GM19328 (cell line): Measurements from ENCODE around the gene GRAMD1B.

Source experiments
- ATAC-seq: cut with Tn5 transposase; IDR thresholded peaks from one replicate; pipeline ENCODE4 v1.9.1; 2021; ENCODE audit warnings: mild to moderate bottlenecking, moderate library complexity; ENCODE audit not compliant: unreplicated experiment

Gene GRAMD1B

DNA sequence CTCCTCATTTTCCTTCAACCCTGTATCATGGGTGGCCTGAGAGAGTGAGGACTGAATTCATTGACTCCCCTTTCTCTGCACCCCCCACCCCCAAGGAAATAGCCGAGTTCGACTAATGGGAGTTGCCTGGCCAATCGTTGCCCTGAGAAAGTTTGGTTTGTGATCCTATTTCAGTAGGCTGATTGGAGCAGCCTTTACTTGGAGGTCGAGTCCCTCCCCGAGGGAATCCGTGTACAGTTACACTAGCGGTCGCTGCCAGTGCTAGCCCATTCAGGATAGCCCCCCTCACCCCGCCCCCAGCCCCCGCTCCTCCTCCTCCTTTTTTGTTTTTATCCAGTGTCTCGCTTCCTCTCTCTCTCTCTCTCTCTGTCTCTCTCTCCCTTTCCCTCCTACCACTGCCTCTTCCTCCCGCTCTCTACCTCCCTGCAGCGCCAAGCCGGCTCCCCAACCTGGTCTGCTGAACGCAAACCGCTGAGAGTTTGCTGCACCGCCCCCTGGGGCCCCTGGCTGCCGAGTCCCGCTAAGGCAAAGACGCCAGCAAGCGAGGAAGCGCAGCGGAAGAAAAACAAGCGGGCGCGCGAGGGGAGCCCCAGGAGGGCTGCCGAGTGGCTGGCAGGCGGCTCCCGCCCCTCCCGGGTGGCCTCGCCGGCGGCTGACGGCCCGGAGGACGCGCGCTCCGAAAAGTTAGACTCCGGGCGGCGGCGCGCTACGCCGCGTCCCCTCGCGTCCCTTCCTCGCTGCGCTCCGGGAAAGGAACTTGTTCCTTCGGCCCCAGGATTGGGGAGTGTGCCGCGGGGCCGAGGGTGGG lies at the start of gene GRAMD1B:
GRAMD1B (plus strand) TSS at position 357 of the 808 bp plus-strand sequence. CDS start 524 bp downstream, outside the sequence.
- ATAC-seq = peak; percentile 50

DNA sequence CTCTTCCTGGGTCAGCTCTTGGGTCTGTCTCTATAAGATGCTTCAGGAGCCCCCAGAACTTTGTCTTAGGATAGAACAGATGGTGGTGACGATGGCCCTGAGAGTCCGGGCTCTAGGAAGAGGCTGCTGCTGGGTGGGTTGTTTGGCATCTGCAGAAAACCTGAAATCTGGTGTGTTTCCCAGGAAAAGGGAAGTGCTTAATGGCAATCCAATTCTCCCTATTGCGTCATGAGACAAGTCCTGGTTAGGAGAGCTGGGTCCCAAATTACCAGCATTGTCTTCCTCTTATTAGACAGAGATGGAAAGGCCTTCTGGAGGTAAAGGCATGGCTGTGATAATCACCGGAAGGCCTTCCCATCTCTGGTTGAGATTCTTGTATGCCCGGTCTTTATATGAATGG lies 48.9 kb upstream of the GRAMD1B start:
- no peak for ATAC-seq

GRCh38 chr11:123381817-123382554 lies 48.1 kb upstream of the GRAMD1B start:
- ATAC-seq = peak; percentile 68

GRCh38 chr11:123382555-123383074 lies 47.5 kb upstream of the GRAMD1B start:
- ATAC-seq = no peak

DNA sequence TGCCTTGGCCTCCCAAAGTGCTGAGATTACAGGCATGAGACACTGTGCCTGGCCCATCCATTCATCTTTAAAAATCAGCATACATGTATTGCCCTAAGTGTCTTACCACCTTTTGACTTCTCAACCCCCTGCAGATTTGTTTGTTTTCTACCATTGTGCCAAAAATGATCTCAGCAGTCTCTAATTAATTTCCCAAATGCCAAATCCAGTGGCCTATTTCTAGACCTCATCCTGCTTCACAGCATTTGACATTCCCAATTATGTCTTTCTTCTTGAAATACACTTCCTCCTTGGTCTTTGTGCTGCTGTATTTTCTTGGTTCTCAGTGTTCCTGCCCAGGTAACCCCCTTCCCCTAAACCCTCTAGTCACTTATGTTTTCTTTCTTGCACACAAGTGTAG lies 46.0 kb upstream of the GRAMD1B start:
- no peak for ATAC-seq

DNA sequence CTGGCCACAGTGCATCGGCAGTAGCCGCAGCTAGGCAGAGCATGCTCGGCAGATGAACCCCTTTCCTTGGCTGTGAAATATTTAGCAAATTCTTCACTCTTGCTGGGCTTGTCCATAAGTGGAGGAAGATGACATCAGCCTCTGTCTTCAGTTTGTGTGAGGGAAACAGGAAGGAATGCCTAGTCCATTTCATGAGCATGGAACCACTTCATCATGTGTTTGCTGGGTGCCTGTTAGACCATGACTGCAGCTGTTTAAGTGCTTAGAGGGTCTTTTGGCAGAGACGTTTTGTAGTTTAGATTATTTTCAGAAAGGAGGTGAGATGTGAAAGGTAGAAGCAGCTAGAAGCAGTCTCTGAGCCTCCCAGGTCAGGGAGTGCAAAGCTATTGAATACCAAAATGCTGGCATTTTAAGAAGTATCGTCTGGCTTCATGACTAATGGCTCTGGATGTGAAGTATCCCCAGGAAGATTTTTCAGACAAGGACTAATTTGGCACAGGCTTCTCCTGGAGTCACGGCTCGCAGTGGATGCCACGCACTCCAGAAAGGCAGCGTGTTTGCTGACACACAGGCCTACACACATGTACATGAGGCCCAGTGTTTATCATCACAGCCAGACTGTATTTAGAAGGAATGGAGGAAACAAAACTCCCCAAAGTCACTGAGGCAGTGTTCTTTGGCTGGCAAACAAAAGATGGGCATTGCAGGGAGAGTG lies 43.1 kb upstream of the GRAMD1B start:
- ATAC-seq = no peak

GRCh38 chr11:123388640-123389039 lies 41.4 kb upstream of the GRAMD1B start:
- ATAC-seq = no peak

DNA sequence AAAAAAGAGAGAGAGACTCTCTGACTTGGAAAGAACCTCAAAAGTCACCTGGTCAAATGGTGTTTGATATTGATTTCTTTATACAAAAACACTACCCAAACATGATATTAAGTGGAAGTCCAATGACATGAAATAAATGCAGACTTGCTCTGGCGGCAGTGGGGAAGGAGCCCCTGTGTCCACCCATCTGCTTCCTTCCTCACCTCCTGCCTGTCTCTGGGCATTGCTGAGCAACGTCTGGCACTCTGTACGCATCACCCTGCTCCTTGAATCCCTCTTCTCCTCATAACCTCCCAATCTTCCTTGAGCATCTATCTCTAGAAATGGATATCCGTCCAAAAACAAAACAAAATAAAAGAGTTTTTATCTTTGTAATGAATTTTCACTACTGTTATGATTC lies 39.9 kb upstream of the GRAMD1B start:
- no peak for ATAC-seq

GRCh38 chr11:123391646-123392348 lies 38.3 kb upstream of the GRAMD1B start:
- no peak for ATAC-seq

DNA sequence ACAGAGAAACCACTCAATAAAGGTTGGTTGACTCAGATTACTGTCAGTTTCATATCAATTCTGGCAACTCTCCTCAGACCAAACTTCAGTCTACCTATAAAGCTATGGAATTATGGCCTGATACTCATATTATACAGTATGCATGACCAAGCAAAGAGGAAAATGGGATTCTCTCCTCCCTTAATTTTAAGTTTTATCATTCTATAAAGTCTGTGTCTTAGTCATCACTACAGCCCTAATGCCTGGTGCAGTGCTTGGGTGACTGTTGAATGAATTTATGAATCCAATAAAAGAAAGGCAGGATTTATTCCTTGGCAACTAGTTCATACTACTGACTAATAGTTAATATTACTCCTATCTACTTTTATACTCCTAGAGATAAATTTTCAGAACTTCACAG lies 37.6 kb upstream of the GRAMD1B start:
- no peak for ATAC-seq

DNA sequence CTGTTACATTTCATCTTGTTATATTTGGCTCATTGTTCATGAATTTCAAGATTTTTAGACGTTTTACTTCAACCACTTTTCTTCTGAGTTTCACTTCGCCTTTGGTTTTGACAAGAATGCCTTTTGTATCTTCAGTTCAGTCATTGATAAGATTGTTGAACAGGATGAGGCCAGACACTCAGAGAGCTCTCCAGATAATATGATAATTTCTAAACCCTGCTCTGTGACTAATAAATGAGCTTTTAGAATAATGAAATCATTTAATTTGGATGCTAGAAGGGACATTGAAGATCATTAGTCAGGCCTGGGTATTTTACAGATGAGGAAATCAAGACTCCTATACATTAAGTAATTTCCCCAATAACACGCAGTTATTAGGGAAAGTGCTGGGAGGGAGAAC lies 37.2 kb upstream of the GRAMD1B start:
- no peak for ATAC-seq

DNA sequence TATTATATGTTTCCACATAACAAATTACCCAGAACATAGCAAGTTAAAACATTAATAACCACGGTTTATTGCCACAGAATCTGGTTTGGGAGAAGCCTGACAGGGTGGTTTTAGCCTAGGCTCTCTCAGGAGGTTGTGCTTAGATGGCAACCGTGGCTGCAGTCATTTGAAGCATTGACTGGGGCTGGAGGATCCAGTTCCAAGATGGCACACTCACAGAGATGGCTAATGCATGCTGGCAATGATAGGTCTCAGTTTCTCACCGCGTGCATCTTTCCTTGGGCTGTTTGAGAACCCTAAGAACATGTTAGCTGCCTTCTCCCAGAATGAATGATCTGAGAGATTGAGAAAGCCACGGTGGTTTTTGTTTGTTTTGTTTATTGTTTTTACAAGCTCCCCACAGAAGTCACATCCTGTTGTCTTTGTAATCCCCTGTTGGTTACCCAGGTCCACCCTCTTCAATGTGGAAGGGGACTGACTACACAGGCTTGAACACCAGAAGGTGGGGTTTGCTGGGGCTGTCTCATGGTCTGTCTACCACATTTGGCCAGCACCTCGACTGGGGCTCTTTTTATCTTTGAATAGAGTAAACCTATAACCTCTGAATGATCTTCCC lies 36.6 kb upstream of the GRAMD1B start:
- ATAC-seq = no peak

DNA sequence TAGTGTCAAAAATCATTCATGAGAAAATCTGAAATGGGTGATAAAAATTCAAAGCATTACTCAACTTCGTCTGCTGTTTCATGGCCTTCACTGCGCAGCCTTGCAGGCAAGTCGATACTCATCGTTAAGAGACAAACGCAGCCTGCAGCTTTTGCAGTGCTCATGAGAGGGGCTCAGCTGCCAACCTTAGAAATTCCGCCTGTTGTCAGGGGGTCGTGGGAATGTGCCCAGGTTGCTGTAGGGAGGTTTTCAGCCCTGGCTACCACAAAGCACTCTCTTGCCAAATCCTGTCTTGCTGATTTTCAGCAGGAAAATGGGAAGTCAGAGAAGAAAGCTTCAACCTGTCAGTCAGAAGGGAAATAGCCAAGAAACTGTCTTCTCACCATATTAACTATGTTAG lies 25.4 kb upstream of the GRAMD1B start:
- ATAC-seq = no peak

GRCh38 chr11:123405123-123405592 lies 24.9 kb upstream of the GRAMD1B start:
- no peak for ATAC-seq

- ATAC-seq = no peak
Measured at GRCh38 chr11:123406441-123407129, 23.5 kb upstream of the GRAMD1B start.

DNA sequence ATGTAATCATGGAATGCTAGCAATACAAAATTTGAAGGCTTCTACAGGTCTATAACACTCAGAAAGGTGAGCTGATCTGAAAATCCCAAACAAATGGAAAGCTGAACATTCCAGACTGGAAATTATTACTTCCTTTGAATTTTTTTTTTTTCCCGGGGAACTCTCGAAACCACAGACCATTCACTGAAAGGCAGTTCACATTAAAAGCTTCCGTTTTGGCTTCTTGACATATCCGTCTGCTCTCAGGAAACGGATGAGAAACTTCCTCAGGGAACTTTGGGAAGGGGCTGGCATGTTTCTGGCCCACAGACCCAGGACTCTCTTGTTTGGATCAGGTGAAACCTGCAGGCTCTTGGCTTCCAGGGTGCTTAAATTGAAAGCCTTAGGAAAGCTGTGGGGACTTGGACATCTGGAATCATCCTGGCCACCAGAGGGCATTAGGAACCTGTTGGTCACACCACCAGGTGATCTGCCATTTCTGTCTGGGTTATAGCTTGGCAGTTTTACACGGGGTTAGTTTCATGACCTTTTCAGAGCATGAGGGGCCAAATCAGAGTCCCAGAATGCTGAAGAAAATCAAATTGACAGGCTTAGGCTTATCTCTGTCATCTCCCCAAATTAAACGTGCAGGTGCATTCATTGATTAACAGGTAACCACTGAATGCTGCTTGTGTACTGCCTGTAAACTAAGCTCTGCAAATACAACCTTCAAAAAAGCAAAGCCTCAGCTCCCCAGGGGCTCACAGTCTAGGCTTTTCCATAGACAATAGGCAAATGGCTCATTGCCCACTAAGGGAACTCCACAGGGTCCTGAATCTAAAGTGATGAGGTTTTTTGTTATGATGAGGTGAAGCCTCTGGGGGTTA lies 22.7 kb upstream of the GRAMD1B start:
- ATAC-seq = no peak

DNA sequence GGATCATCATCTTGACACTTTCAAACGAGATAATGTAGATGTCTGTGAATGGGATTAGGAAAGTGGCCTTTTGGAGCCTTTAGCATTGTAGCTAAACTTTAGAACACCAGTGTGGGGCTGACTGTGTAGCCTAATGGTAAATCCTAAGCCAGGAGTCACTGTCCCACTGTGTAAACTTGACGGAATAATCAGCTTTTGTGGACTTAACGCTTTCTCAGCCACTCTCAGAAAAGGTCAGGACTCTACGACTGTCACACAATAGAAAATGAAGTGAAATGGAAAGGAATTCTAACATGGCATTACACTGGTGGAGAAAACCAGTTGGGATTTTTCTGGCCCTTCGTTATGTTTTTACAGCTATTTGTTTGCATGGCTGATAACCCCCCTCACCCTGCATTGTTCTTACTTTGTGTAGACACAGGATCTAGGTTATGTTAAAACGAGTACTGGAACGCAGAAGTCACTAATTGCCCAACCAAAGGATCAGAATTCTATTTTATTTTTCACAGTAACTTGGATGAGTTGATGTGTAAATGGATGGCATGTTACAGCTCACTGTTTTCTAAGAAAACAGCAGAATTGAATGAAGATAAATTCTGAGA lies 22.0 kb upstream of the GRAMD1B start:
- no peak for ATAC-seq
